Retina (tissue), 1 donor: Measurements from ENCODE around the gene CDKAL1.
A peak's percentile ranks its signal among the peaks of the same experiment; 100 is the strongest.

Experiments used
- DNase-seq: peaks from one replicate; pipeline ENCODE4 v3.0.0-alpha.2; 2016

Gene CDKAL1

GRCh38 chr6:21158149-21158548 lies 623.9 kb downstream of the CDKAL1 start:
- DNase-seq, result no peak

- DNase-seq, result no peak
These were observed 624.6 kb downstream of the CDKAL1 start for GRCh38 chr6:21158873-21159272.

DNA sequence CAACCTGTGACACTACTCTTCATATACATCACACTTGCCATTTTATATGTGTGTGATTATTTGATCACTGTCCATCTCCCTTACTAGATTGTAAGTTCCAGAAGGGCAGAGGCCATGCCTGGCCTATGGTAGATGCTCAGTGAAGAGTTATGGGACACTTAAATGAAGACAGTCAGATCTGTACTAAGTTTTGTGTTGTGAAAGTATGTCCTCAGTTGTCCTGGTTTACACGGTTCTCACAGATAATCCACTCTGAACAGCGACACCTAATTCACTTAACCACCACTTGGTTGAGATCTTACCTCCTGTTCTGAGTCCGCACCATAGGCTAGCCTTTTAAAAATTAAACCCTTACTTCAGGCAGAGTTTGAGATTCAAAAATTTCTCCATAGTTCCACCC lies 625.2 kb downstream of the CDKAL1 start:
- DNase-seq, result no peak

- no peak for DNase-seq
These were observed 627.5 kb downstream of the CDKAL1 start for GRCh38 chr6:21161707-21162106.

GRCh38 chr6:21163110-21163837 lies 629.0 kb downstream of the CDKAL1 start:
- DNase-seq, result no peak

- DNase-seq, result no peak
These were observed 629.6 kb downstream of the CDKAL1 start for GRCh38 chr6:21163838-21164180.

DNA sequence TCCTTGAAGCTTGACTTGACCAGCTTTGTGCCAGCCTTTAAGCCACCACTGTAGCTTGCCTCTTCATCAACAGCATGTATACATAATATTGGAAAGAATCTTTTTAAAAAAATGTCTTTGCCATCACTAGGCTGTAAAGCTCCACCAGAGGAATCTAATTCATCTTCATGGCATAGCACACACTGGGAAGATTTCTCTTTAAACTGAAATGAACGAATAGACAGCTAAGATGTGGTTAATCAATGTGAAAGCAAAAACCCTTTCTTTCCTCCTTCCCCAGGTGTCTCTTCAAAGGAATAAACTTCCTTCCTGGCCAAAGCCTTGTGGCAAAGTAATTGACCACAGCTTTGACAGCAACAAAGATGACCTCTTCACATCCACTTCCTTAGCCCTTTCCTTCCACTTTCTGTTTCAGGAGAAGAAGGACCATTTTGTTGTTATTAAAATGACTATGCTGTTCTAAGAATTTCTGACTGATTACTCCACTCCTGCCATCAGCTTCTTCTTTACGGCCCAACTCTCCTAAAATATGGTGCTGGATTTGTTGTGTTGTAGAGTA lies 630.6 kb downstream of the CDKAL1 start:
- no peak for DNase-seq

DNA sequence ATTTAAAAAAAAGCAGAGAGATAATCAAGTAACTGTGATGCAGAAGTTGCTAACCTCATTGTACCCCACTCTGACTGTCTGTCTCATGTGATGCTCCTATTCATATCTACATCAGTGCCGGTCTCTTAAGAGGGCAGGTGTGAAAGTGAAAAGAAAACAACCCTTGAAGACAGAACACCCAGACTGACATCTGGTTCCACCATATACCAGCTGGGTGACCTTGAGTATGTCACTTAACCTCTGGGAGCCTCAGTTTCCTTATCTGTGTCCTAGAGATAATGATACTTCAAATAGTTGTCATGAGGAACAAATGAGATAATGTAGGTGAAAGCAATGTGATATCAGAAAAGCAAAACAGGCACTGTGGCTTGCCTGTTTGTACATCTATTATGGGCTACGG lies 632.5 kb downstream of the CDKAL1 start:
- DNase-seq, result no peak

DNA sequence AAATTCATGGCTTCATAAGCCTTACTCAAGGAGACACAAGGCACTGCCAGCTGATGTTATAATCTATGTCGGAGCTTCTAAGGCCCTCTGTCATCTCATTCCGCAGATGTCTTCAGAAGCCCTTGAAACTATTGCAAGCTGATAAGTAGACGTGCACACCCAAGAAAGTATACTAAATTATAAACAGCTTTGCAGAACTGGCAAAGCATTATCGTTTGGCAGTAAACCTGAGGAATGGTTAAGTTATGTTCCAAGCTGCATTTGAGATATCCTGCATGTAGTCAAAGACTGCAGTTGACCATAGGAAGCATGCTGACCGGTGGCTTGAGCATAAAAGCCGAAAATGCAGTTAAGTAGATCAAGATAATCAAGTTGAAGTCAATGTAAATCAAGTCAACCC lies 633.5 kb downstream of the CDKAL1 start:
- DNase-seq, result no peak

GRCh38 chr6:21171801-21172200 lies 637.5 kb downstream of the CDKAL1 start:
- no peak for DNase-seq

- no peak for DNase-seq
These were observed 638.8 kb downstream of the CDKAL1 start for GRCh38 chr6:21173031-21173430.

DNA sequence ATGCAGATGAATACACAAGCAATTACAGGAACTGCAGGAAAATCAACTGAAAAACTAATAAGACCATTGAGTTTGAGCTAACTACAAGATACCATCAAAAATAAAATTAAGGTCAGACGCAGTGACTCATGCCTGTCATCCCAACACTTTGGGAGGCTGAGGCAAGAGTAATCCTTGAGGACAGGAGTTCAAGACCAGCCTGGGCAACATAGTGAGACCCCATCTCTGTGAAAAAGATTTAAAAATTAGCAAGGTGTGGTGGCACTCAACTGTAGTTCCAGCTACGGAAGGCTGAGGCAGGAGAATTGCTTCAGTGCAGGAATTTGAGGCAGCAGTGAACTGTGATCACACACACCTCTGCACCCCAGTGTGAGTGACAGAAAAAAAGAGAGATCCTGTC lies 639.4 kb downstream of the CDKAL1 start:
- DNase-seq, result no peak

DNA sequence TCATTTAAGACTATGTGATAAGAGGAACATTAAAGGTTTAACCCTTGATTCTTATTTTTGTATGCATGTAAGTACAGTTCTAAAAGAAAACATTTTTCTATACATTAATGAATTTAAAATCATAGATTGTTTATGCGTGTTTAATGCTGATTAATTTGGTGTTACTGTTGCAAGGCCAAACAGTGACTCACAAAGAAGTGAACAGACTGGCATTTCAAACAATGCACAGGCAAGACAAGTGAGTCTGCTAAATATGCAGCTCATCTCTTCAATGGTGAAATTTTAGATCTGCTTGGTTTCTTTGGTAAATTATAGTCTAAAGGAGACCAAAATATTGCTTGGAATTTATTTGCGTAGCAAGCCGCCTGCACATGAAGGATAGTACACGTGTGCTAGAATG lies 641.9 kb downstream of the CDKAL1 start:
- no peak for DNase-seq

GRCh38 chr6:21180155-21180554 lies 645.9 kb downstream of the CDKAL1 start:
- DNase-seq, result no peak

DNA sequence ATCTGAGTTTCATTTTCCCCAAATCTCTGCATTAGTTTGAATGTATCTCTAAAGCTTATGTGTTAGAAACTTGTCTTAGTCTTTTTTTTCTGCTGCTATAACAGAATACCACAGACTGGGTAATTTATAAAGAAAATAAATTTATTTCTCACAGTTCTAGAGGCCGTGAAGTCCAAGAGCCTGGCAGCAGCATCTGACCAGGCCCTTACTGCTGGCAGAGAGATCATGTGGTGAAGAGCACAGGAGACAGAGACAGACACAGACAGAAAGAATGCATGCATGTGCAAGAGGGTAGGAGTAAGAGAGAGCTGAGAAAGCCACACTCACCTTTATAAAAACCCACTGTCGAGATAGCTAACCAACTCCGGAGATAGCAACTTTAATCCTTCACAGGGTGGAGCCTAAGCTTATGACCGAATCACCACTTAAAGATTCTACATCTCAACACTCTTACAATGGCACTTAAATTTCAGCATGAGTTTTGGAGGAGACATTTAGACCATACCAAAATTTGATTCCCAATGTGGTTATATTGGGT lies 646.6 kb downstream of the CDKAL1 start:
- DNase-seq, result no peak

DNA sequence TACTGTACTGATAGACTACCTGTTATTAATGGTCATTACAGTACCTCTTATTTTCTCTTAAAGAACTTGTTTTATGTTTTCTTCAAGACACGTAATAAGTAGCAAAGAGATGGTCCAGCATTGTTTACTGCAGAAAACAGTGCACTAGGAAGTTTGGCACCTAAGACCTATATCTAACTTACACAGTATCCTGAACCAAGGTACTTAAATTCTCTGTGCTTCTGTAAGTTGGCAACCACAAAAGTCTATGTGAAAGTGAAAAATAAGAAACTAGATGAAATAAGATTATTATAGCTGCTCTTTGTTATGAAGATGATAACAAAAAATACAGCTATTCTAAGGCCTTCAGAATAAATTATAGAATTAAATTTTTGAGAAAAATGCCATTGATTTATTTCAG lies 647.6 kb downstream of the CDKAL1 start:
- DNase-seq, result no peak

DNA sequence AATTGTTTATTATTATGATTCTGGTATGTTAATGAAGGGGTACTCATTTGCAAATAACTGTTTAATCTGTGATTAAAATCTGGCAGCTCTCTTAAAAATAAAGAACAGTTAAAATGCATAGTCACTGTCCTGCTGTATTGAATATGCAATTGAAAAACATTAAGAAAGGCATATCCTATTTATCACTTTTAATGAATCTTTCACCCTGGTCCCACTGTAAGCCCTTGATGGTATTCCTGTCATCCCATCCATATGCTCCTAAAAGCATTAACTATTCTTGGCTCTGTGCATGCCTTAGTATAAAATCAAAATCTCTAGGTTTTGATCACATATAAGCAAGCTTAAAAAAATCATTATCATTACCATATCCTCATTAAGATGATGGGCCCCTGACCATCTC lies 648.3 kb downstream of the CDKAL1 start:
- DNase-seq, result no peak

DNA sequence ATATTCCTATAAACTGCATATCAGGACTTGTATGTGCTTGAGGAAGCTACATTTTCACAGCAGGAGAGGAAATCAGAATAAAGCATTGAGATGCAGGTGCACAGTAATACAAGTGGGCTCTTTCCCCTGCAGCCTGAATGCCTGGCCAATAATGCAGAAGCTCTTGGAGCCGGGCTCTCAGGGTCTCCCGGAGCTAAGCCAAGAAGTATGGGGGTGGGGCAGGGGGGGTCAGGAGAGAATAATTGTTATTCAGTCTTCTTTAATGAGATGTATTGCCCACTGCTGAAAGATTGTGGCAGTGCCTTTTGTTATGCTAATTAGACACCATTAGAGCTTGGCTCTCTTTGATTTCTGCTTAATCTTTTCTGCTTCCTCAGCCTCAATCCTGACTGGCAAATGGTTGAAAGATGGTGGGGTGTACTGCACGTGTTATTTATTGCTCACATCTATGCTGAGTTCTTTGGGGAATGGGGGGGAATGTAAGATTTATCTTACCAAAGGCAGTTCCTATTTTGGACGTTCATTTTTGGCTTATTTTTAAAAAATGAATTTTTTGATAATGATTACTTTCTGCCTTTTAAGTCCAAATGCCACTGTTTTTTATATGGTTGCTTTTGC lies 651.7 kb downstream of the CDKAL1 start:
- DNase-seq, result peak; percentile 75

DNA sequence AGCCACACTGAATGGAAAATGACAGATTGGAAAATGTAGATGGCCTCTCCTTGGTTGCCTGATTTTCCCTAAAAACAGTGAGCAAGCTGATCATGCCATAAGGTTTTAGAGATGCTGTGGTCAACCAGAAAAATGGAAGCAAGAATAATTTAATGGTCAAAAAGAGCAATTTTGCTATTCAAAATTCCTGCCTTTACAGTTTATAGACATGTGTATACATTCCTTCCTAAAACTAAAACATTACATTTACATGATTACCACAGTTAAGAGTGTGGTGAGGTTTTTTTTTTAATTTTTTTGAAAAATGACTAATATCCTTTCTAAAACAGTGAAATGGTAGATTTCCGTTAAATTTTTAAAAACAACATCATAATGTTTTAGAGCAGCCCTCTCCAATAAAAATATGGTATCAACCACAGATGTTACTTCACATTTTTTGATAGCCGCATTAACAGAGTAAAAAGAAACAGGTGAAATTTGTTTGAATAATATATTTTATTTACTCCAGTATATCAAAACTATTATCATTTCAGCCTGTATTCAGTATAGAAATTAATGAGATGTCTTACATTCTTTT lies 652.3 kb downstream of the CDKAL1 start:
- DNase-seq, result no peak

DNA sequence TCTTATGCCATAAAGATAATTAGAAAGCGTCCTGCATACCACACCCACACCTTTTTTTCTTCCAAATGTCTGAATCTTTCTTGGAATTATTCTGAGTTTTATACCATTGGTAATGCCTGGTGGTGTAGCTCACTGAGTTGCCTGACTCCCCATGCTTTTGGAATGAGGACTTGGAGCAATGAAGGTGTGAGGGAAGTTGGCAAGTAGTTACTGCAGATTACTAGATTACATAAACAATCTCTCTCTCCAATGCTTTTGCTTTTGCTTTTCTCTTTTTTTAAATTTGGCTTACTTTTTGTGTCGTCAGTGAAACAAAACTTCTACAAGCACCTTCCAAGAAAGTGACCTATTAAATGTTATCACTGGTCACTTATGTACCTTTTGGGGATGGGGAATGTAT lies 653.2 kb downstream of the CDKAL1 start:
- no peak for DNase-seq

DNA sequence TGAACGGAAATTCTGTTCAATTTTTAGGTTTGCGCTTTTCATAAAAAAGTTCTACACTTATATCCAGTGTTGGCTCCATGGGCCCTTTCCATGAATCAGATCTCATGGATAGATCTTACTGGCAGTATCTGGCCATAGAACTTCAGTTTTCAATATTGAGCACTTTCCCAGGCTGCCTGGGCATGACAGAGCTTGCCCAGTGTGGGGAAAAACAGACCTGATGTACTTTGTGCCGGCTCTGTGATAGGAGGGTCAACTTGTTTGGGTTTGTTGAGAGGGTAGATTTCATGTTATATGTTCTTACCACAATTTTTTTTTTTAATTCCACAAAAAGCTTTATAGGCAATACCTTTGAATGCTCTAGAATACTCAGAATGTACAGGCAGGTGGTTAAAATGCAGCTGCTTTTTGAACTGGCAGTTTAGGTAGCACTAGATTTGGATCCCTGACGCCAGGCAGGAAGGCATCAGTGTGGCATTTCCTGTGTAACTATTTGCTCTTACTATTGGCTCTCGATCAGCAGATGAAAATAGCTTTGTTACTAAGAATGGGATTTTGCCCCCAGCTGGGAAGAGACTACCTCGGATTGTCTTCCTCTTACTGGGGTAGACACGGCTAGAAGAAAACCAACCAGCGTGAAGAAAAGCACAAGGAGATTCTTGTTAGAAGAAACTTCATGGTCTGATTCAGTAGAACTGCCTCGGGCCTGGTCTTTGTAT lies 654.4 kb downstream of the CDKAL1 start:
- DNase-seq, result no peak

GRCh38 chr6:21189759-21190158 lies 655.5 kb downstream of the CDKAL1 start:
- no peak for DNase-seq

DNA sequence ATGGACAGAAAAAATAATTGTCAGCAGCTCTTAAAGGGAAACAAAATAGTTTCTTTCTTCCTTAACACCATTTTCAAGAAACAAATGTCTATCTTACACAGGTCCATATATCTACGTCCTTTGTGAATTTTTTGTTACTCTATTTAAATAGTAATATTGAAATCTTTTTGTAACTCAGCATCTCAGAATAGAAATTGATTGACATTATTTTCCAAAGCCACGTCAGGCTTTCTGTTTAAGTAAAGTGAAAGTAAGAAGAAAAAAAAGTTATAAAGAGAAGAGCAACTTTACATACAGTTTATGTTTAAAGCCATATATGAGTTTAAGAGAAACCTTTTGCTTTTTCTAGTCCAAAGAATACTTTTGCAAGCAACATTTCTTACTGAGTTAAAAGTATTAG lies 656.4 kb downstream of the CDKAL1 start:
- DNase-seq, result no peak
